CD4-positive, alpha-beta T cell treated with Interleukin-15 for 4 hours (primary cell): ENCODE measurements around the gene TBC1D12.
"Not testable (repeated sequence)": the region's sequence is repeated elsewhere in the genome, so short reads cannot be mapped to it uniquely, and the experiment has no call there.

Experiments
- DNase-seq: peaks from one replicate; pipeline ENCODE4 v3.0.0-alpha.2; 2020; ENCODE audit warnings: low spot score

Gene TBC1D12

GRCh38 chr10:94546049-94546900 is 143.9 kb downstream of the TBC1D12 start:
- DNase-seq: no peak

- no peak for DNase-seq
These were observed 144.5 kb downstream of the TBC1D12 start for GRCh38 chr10:94546901-94547185.

GRCh38 chr10:94549221-94549620 is 146.9 kb downstream of the TBC1D12 start:
- DNase-seq: no peak

DNA sequence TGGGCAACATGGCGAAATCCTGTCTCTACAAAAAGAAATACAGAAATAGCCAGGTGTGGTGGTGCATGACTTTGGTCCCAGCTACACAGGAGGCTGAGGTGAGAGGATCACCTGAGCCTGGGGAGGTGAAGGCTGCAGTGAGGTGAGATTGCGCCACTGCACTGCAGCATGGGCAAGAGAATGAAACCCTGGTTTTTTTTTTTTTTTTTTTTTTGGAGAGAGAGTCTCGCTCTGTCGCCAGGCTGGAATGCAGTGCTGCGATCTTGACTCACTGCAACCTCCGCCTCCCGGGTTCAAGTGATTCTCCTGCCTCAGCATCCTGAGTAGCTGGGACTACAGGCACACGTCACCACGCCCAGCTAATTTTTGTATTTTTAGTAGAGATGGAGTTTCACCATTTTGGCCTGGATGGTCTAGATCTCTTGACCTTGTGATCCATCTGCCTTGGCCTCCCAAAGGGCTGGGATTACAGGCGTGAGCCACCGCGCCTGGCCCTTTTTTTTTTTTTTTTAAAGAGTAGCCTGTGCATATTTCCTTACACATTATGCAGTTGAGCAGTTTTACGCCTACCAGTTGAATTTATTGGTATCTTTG is 165.5 kb downstream of the TBC1D12 start:
- DNase-seq: not testable (repeated sequence)

- no peak for DNase-seq
These were observed 168.7 kb downstream of the TBC1D12 start for GRCh38 chr10:94571081-94571480.

GRCh38 chr10:94571528-94571927 is 169.2 kb downstream of the TBC1D12 start:
- no peak for DNase-seq

DNA sequence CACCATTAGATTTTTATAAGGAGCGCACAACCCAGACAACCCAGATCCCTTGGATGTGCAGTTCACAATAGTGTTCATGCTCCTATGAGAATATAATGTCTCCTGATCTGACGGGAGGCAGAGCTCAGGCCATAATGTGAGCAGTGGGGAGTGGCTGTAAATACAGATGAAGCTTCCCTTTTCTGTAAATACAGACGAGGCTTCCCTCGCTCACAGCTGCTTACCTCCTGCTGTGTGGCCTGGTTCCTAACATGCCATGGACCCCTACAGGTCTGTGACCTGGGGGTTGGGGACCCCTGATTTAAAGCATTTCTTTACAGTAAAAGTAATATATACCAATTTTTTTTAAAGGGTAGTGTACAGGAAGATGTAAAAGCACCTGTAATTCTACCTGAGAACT is 176.4 kb downstream of the TBC1D12 start:
- no peak for DNase-seq

DNA sequence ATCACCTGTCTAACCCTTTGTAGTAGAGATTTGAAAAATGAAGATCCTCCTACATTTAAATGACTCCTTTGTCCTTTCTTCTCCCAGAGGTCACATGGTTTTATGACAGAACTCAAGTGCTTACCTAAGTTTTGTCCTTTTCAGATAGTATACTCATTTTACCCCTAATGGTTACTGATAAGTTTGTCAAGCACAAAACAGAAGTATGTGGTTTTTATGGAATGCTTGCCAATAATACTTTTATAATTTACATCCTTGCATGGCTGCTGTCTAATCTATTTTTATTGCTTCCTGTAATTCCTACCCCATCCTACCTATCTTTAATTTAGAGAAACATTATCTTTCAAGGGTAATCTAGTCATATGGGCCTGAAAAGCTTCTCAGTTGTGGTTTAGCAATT is 180.8 kb downstream of the TBC1D12 start:
- DNase-seq: no peak
